ENCODE results near the gene NCOA5.

DNA sequence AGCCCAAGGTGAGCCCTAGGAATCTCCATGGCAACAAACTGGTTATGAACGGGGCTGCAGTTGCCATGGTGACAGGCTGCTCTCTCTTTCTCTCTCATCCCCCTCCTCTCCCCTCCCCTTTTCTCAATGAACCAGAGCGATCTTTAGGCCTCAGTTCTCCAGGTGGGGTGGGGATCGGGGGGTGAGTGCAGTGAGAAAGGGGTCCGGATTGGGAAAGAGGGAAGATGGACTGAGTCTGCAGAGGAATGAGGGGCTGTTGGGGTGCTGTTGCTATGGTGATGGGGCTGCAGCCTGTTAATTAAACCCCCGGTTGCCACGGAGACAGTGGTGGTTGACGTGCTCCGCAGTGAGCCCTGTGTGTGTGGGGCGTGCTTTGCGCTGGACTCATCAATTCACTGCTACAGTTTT lies 64.4 kb downstream of the NCOA5 start:
- TF ChIP-seq EZH2phosphoT487 (IDR thresholded peaks at IDR 0.05; ENCODE audit: low read depth, severe bottlenecking, unreplicated experiment) = no peak
- TF ChIP-seq, protein P1, sequence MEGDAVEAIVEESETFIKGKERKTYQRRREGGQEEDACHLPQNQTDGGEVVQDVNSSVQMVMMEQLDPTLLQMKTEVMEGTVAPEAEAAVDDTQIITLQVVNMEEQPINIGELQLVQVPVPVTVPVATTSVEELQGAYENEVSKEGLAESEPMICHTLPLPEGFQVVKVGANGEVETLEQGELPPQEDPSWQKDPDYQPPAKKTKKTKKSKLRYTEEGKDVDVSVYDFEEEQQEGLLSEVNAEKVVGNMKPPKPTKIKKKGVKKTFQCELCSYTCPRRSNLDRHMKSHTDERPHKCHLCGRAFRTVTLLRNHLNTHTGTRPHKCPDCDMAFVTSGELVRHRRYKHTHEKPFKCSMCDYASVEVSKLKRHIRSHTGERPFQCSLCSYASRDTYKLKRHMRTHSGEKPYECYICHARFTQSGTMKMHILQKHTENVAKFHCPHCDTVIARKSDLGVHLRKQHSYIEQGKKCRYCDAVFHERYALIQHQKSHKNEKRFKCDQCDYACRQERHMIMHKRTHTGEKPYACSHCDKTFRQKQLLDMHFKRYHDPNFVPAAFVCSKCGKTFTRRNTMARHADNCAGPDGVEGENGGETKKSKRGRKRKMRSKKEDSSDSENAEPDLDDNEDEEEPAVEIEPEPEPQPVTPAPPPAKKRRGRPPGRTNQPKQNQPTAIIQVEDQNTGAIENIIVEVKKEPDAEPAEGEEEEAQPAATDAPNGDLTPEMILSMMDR (IDR thresholded peaks at IDR 0.05; ENCODE audit: poor library complexity) = no peak
